Rectal smooth muscle tissue (tissue), 1 donor: ENCODE results near the gene CLEC2D.
"Not testable (repeated sequence)": the region's sequence is repeated elsewhere in the genome, so short reads cannot be mapped to it uniquely, and the experiment has no call there.

ENCODE experiments used
- H3K27ac ChIP-seq: one replicate; pipeline ENCODE4 v1.7.0; 2013; ENCODE audit warnings: low read depth, low read length, inconsistent platforms
- H3K27me3 ChIP-seq: one replicate; pipeline ENCODE4 v1.7.0; 2013; ENCODE audit warnings: low read length; ENCODE audit not compliant: control insufficient read depth, insufficient read depth
- H3K36me3 ChIP-seq: one replicate; pipeline ENCODE4 v1.7.0; 2013; ENCODE audit warnings: low read length; ENCODE audit not compliant: control insufficient read depth, insufficient read depth
- H3K4me1 ChIP-seq: one replicate; pipeline ENCODE4 v1.7.0; 2013; ENCODE audit warnings: low read length; ENCODE audit not compliant: control insufficient read depth, insufficient read depth
- H3K4me3 ChIP-seq: one replicate; pipeline ENCODE4 v1.7.0; 2013; ENCODE audit warnings: low read length
- H3K9ac ChIP-seq: one replicate; pipeline ENCODE4 v1.7.0; 2013; ENCODE audit warnings: low read length

Gene CLEC2D

DNA sequence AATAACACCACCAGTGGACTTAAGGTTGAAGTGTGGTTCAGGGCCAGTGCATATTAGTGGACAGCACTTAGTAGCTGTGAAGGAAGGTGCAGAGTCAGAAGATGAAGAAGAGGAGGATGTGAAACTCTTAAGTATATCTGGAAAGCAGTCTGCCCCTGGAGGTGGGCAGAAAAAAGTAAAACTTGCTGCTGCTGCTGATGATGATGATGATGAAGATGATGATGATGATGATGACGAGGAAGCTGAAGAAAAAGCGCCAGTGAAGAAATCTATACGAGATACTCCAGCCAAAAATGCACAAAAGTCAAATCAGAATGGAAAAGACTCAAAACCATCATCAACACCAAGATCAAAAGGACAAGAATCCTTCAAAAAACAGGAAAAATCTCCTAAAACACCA, 26.1 kb downstream of the CLEC2D start:
- H3K4me3 ChIP-seq, H3K36me3 ChIP-seq, H3K9ac ChIP-seq: not testable (repeated sequence)

GRCh38 chr12:9697619-9698018, 28.1 kb downstream of the CLEC2D start:
- no peak overlapping the region for H3K4me3 ChIP-seq
- no peak overlapping the region for H3K27ac ChIP-seq
- no peaks in the 10 kb centered on the region for H3K27me3 ChIP-seq
- peaks cover 3% of the 10 kb centered on the region for H3K36me3 ChIP-seq
- H3K4me1 ChIP-seq, result no peaks in the 10 kb centered on the region
- no peak overlapping the region for H3K9ac ChIP-seq

More for the DNA sequence above, 26.1 kb downstream of the CLEC2D start:
- H3K27me3 ChIP-seq, H3K4me1 ChIP-seq, H3K27ac ChIP-seq: not testable (repeated sequence)

DNA sequence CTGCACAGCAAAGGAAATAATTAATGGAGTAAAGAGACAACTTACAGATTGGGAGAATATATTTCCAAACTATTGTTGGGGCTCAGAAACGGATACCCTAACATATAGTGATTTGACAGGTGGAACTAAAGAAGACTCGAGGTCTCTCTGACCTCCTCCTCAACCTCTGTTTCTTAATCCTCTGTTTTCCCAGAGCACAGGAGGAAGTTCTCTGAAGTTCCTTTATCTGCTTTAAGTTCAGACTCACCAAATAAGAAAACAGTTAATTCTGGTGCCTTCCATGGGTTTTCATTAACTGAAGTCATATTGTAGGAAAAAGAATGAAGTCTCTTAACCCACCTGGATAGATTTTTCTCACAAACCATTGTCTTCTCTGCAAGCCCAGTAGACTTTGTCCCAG, 29.2 kb downstream of the CLEC2D start:
- H3K9ac ChIP-seq, result no peak overlapping the region
- H3K27ac ChIP-seq, result no peak overlapping the region
- H3K27me3 ChIP-seq, result no peaks in the 10 kb centered on the region
- H3K4me3 ChIP-seq, result no peak overlapping the region
- no peaks in the 10 kb centered on the region for H3K4me1 ChIP-seq
- H3K36me3 ChIP-seq, result peaks cover 3% of the 10 kb centered on the region

GRCh38 chr12:9699269-9699897, 29.9 kb downstream of the CLEC2D start:
- Histone ChIP-seq H3K9ac (no peak overlapping the region), H3K36me3 (peaks cover 3% of the 10 kb centered on the region), H3K27me3 (no peaks in the 10 kb centered on the region), H3K4me3 (no peak overlapping the region), H3K4me1 (no peaks in the 10 kb centered on the region), H3K27ac (no peak overlapping the region)

- Histone ChIP-seq H3K9ac (no peak overlapping the region), H3K4me3 (no peak overlapping the region), H3K27me3 (no peaks in the 10 kb centered on the region), H3K27ac (no peak overlapping the region), H3K4me1 (no peaks in the 10 kb centered on the region), H3K36me3 (peaks cover 2% of the 10 kb centered on the region)
Measured at GRCh38 chr12:9699898-9700605, 30.5 kb downstream of the CLEC2D start.

- Histone ChIP-seq H3K9ac (no peak overlapping the region), H3K27ac (no peak overlapping the region), H3K36me3 (no peaks in the 10 kb centered on the region), H3K27me3 (no peaks in the 10 kb centered on the region), H3K4me1 (no peaks in the 10 kb centered on the region), H3K4me3 (no peak overlapping the region)
Measured at GRCh38 chr12:9700606-9700956, 31.1 kb downstream of the CLEC2D start.

DNA sequence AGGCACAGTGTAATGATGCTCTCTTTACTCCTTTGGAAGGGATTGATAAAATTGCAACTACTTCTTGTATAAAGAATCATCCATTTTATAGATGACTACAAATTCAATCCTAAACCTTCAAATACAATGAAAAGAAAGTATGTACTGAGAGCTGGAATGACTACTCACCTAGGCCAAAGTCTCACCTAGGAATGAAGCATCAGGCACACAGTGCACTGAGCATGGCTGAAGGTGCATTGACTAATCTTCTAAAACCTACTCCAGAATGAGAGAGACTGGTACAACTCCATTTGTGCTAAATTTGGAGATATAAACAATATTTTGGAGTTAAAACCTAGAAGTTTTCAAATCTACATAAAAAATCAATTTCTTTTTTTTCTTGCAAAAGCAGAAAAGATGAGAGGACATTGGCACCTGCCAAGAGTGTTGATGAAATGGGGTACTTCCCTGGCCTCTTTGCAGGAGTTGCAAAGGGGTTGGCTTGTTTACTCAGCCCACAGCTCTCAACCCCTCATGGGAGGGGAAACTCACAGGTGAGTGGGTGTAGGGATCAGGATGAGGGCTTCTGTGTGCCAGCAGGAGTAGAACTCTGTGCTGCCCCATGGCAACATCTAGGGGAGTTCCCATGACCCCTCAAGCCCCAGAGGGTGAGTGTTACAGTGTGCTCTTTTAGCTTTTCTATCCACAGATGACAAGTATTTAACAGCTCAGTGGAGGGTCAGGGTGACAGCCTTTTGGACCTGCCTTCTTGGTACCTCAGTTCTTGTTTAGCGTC, 32.1 kb downstream of the CLEC2D start:
- Histone ChIP-seq H3K36me3 (no peaks in the 10 kb centered on the region), H3K4me3 (no peak overlapping the region), H3K4me1 (no peaks in the 10 kb centered on the region), H3K27me3 (no peaks in the 10 kb centered on the region), H3K27ac (no peak overlapping the region), H3K9ac (no peak overlapping the region)

GRCh38 chr12:9702255-9702654, 32.7 kb downstream of the CLEC2D start:
- no peaks in the 10 kb centered on the region for H3K27me3 ChIP-seq
- H3K9ac ChIP-seq, result no peak overlapping the region
- no peaks in the 10 kb centered on the region for H3K4me1 ChIP-seq
- H3K36me3 ChIP-seq, result no peaks in the 10 kb centered on the region
- H3K27ac ChIP-seq, result no peak overlapping the region
- H3K4me3 ChIP-seq, result no peak overlapping the region

- H3K27me3 ChIP-seq, H3K9ac ChIP-seq, H3K27ac ChIP-seq, H3K4me3 ChIP-seq, H3K4me1 ChIP-seq, H3K36me3 ChIP-seq: not testable (repeated sequence)
Measured at GRCh38 chr12:9704561-9704960, 35.0 kb downstream of the CLEC2D start.

DNA sequence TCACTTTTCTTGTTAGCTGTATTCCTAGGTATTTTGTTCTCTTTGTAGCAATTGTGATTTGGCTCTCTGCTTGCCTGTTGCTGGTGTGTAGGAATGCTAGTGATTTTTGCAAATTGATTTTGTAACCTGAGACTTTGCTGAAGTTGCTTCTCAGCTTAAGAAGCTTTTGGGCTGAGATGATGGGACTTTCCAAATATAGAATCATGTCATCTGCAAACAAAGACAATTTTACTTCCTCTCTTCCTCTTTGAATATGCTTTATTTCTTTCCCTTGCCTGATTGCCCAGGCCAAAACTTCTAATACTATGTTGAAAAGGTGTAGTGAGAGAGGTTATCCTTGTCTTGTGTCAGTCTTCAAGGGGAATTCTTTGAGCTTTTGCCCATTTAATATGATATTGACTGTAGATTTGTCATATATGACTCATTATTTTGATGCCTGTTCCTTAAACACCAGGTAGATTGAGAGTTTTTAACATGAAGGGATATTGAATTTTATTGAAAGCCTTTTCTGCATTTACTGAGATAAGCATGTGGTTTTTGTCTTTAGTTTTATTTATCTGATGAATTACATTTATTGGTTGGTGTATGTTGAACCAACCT, 36.7 kb downstream of the CLEC2D start:
- Histone ChIP-seq H3K4me3 (no peak overlapping the region), H3K27ac (no peak overlapping the region), H3K36me3 (no peaks in the 10 kb centered on the region), H3K27me3 (no peaks in the 10 kb centered on the region), H3K9ac (no peak overlapping the region), H3K4me1 (no peaks in the 10 kb centered on the region)

DNA sequence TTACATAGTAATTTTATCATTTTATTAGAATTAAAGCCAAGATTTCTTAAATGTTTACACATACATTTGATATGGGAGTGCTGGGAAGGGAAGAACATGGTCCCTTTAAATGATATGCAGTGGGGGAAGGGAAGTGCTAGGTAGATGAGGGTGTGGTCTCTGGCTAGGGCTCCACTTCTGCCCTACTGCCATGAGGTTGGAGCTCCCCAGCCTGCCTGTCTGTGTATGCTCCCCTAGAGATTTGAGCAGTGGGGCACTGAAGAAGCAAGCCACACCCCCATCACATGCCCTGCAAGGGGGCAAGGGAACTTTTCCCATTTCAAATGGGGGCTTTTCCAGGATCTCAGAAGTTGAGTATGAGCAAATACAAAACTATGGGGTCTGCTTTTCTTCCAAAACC, 37.8 kb downstream of the CLEC2D start:
- Histone ChIP-seq H3K27ac (no peak overlapping the region), H3K4me3 (no peak overlapping the region), H3K27me3 (no peaks in the 10 kb centered on the region)

DNA sequence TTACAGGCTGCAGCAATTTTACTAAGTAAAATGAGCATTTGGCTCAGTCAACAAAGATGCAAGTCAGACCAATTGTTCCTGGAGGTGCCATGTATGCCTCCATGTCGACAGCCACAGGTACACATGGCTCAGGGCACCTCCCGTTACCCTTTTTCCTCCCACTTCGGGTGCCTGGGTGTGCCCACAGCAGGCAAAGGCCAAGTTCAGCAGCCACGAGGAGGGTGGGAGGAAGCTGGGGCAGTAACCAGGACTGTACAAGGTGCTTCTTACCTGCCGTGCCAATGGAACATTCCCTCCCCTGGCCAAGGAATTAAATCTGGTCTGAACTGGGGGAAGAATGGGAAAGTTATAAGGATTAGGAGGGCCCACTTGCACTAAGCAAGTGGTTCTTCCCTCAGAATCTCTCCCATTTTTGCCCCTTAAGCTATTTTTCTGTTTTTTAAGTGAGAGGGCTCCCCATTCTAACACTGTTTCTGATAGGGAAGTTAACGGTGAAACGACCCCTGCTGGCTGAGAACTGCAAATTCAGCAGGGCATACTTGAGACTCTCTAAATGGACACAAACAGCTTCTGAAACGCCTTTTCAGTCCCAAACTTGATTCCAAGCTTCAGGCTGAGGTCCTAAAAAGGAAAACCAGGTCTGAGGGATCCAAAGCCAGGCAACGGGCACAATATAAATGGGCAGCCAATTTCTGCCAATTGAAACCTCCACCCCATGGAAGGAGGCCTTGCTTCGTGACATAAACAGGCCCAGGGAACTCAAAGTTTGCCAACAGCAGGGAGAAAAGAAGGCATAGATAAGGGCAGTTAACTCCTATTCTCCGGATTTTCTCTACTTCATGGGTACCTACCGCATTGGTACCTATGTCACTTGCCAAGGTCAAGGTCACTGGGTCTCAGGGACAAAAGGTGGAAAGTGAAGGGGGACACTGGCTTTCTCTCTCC, 38.6 kb downstream of the CLEC2D start:
- H3K27me3 ChIP-seq, result no peaks in the 10 kb centered on the region
- H3K4me3 ChIP-seq, result no peak overlapping the region
- H3K9ac ChIP-seq, result no peak overlapping the region
- no peak overlapping the region for H3K27ac ChIP-seq
- no peaks in the 10 kb centered on the region for H3K4me1 ChIP-seq
- no peaks in the 10 kb centered on the region for H3K36me3 ChIP-seq

More for the DNA sequence above, 37.8 kb downstream of the CLEC2D start:
- no peaks in the 10 kb centered on the region for H3K4me1 ChIP-seq
- no peaks in the 10 kb centered on the region for H3K36me3 ChIP-seq
- no peak overlapping the region for H3K9ac ChIP-seq
